Measurements from ENCODE around the gene AKAP11. TPM values are rescaled to one million over a fixed set of nuclear protein-coding genes. Genes with fewer than 3 reads are reported as not detected.
A peak's percentile ranks its signal among the peaks of the same experiment; 100 is the strongest.

AKAP11 gene
- polyA plus RNA-seq, 1 donor (not counting 4 experiments of a cell fraction or from before 2014, with no cell fraction given), result 17.4 TPM

DNA sequence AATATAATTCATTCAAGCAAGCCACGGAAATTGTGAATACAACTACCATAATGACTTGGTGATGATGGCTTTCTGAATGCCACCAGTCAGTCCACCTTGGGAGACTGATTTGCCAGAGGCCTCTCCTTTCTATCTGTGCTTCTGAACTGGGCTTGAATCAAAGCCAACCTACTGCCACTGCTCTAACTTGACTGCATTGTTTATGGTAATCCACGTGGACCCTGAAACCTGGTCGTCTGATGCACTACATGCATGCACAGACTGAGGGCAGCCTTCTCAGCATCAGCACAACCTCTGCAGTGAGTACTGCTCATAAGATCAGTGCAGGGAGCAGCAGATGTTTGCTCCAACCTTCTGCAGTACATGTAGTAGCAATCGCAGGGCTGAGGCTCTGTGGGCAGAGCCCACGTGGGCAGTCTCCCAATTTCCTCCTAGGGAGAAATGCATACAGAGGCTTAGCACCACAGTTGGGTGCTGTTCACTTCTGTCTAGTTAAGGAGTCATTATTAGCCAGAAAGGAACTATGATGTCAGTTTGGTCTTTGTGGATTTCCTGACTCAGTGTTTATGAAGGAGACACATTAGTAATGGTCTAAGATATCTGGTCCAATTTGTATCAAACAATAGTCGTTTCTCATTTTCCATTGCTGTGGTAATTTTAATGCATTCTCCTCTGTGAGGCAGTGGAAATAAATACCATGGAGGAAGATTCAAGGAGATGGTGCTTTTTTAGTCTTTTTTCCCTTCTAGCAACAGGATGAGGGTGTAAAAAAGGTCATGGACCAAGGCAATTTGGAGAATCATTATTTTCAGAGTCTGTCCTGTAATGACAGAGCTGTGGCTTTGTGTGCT is 82.5 kb downstream of the AKAP11 start:
- FAIRE-seq (no peak), DNase-seq (ENCODE audit: low read depth, low spot score) (no peak)
- H3K9me3 ChIP-seq (ENCODE audit: control insufficient read depth, low read depth, low read length), result no peaks in the 10 kb centered on the region
- peaks cover 2% of the 10 kb centered on the region for H3K4me1 ChIP-seq (ENCODE audit: control insufficient read depth, extremely low read depth, insufficient read depth, low read length)
- no peak overlapping the region for H3K9ac ChIP-seq (ENCODE audit: control insufficient read depth, extremely low read depth, insufficient read depth, low read length)
- no peaks in the 10 kb centered on the region for H4K20me1 ChIP-seq (ENCODE audit: control insufficient read depth, extremely low read depth, insufficient read depth, low read length)
- peaks cover 4% of the 10 kb centered on the region for H3K27me3 ChIP-seq (ENCODE audit: control insufficient read depth, extremely low read depth, insufficient read depth, low read length)
- H3K4me2 ChIP-seq (ENCODE audit: control insufficient read depth, extremely low read depth, insufficient read depth, low read depth, low read length), result no peak overlapping the region
- H3K79me2 ChIP-seq (ENCODE audit: control insufficient read depth, insufficient read depth, low read length), result no peaks in the 10 kb centered on the region
- H3K9me1 ChIP-seq (ENCODE audit: control insufficient read depth, extremely low read depth, insufficient read depth, low read length), result no peaks in the 10 kb centered on the region
- no peaks in the 10 kb centered on the region for H3K36me3 ChIP-seq (ENCODE audit: control insufficient read depth in 2 of 2, extremely low read depth in 1 of 2, insufficient read depth in 2 of 2, low read length in 2 of 2)
- dilution Hi-C loops (cut with MboI; ENCODE audit: extremely low pct_ligation_motif_present, low sequenced_read_pairs), result no loop called here
- no peak overlapping the region for H2AFZ ChIP-seq (ENCODE audit: control insufficient read depth, low read length)
- TF ChIP-seq EZH2 (IDR thresholded peaks at IDR 0.05; ENCODE audit: low read length), result no peak
- TF ChIP-seq, protein P1, sequence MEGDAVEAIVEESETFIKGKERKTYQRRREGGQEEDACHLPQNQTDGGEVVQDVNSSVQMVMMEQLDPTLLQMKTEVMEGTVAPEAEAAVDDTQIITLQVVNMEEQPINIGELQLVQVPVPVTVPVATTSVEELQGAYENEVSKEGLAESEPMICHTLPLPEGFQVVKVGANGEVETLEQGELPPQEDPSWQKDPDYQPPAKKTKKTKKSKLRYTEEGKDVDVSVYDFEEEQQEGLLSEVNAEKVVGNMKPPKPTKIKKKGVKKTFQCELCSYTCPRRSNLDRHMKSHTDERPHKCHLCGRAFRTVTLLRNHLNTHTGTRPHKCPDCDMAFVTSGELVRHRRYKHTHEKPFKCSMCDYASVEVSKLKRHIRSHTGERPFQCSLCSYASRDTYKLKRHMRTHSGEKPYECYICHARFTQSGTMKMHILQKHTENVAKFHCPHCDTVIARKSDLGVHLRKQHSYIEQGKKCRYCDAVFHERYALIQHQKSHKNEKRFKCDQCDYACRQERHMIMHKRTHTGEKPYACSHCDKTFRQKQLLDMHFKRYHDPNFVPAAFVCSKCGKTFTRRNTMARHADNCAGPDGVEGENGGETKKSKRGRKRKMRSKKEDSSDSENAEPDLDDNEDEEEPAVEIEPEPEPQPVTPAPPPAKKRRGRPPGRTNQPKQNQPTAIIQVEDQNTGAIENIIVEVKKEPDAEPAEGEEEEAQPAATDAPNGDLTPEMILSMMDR (optimal IDR thresholded peaks at IDR 0.05 in 1 of 3, IDR thresholded peaks at IDR 0.05 in 1 of 3, conservative IDR thresholded peaks at IDR 0.05 in 1 of 3; ENCODE audit: extremely low read depth in 1 of 3, insufficient read depth in 2 of 3, low read length in 3 of 3), result peak in 1 of 3 experiments; percentile 22
- H3K4me3 ChIP-seq (ENCODE audit: control insufficient read depth in 2 of 3, extremely low read depth in 1 of 3, insufficient read depth in 2 of 3, low read depth in 1 of 3, low read length in 3 of 3), result no peak overlapping the region
- H3K27ac ChIP-seq (ENCODE audit: control insufficient read depth, insufficient read depth, low read length), result no peak overlapping the region

DNA sequence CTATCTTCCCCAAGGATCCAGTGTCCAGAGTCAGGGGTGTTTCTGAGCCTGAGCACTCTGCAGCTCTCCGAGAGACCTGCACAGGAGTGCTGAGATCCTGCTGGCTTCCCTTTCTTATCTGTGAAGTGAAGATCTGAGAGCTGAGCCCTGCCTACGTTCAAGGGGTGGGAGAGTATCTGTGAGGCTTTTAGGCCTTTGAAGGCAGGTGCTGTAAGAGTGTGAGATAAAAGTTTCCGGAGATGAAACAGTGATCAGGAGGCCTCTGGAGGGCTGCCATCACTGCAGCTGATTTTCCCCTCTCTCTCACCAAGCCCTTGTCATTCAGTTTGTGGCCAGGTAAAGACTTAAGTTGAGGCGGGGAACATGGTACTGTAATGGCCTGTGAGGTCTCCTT is 83.1 kb downstream of the AKAP11 start:
- no peak overlapping the region for H3K27ac ChIP-seq (ENCODE audit: control insufficient read depth, insufficient read depth, low read length)
- H3K9ac ChIP-seq (ENCODE audit: control insufficient read depth, extremely low read depth, insufficient read depth, low read length), result no peak overlapping the region
- no peak overlapping the region for H2AFZ ChIP-seq (ENCODE audit: control insufficient read depth, low read length)
- H3K4me1 ChIP-seq (ENCODE audit: control insufficient read depth, extremely low read depth, insufficient read depth, low read length), result peaks cover 2% of the 10 kb centered on the region
- no peaks in the 10 kb centered on the region for H3K27me3 ChIP-seq (ENCODE audit: control insufficient read depth, extremely low read depth, insufficient read depth, low read length)
- no peaks in the 10 kb centered on the region for H4K20me1 ChIP-seq (ENCODE audit: control insufficient read depth, extremely low read depth, insufficient read depth, low read length)
- H3K4me2 ChIP-seq (ENCODE audit: control insufficient read depth, extremely low read depth, insufficient read depth, low read depth, low read length), result no peak overlapping the region
- H3K9me3 ChIP-seq (ENCODE audit: control insufficient read depth, low read depth, low read length), result no peaks in the 10 kb centered on the region
- no peak overlapping the region for H3K4me3 ChIP-seq (ENCODE audit: control insufficient read depth in 2 of 3, extremely low read depth in 1 of 3, insufficient read depth in 2 of 3, low read depth in 1 of 3, low read length in 3 of 3)
- H3K9me1 ChIP-seq (ENCODE audit: control insufficient read depth, extremely low read depth, insufficient read depth, low read length), result no peaks in the 10 kb centered on the region
- no peaks in the 10 kb centered on the region for H3K36me3 ChIP-seq (ENCODE audit: control insufficient read depth in 2 of 2, extremely low read depth in 1 of 2, insufficient read depth in 2 of 2, low read length in 2 of 2)
- DNase-seq (ENCODE audit: low read depth, low spot score) (no peak), FAIRE-seq (no peak)
- dilution Hi-C loops (cut with MboI; ENCODE audit: extremely low pct_ligation_motif_present, low sequenced_read_pairs), result no loop called here
- no peaks in the 10 kb centered on the region for H3K79me2 ChIP-seq (ENCODE audit: control insufficient read depth, insufficient read depth, low read length)
- TF ChIP-seq EZH2 (IDR thresholded peaks at IDR 0.05; ENCODE audit: low read length), result no peak
- TF ChIP-seq, protein P1 (optimal IDR thresholded peaks at IDR 0.05 in 1 of 3, IDR thresholded peaks at IDR 0.05 in 1 of 3, conservative IDR thresholded peaks at IDR 0.05 in 1 of 3; ENCODE audit: extremely low read depth in 1 of 3, insufficient read depth in 2 of 3, low read length in 3 of 3), result no peak
